Neural crest cell (in vitro differentiated cells): ENCODE data around the gene MEIS3. TPM values are rescaled to one million over a fixed set of nuclear protein-coding genes. Genes with fewer than 3 reads are reported as not detected.

Experiments used
- DNase-seq: peaks from one replicate; pipeline ENCODE4 v3.0.0; 2021; ENCODE audit warnings: low read depth, mixed read lengths, low spot score
- H3K27ac Mint-ChIP-seq: one replicate; pipeline ENCODE4 v1.8.0; 2021; ENCODE audit warnings: mild to moderate bottlenecking, mixed read lengths; ENCODE audit not compliant: unreplicated experiment
- H3K27me3 Mint-ChIP-seq: 2 replicates; pipeline ENCODE4 v1.8.0; 2021; ENCODE audit warnings: low read depth, mild to moderate bottlenecking, mixed read lengths
- H3K36me3 Mint-ChIP-seq: 2 replicates; pipeline ENCODE4 v1.8.0; 2021; ENCODE audit warnings: low read depth, mild to moderate bottlenecking, mixed read lengths
- H3K4me1 Mint-ChIP-seq: 2 replicates; pipeline ENCODE4 v1.8.0; 2021; ENCODE audit warnings: mixed read lengths
- H3K4me3 Mint-ChIP-seq: one replicate; pipeline ENCODE4 v1.8.0; 2021; ENCODE audit warnings: mild to moderate bottlenecking, mixed read lengths
- H3K9me3 Mint-ChIP-seq: 2 replicates; pipeline ENCODE4 v1.8.0; 2021; ENCODE audit warnings: mixed read lengths
- total RNA-seq: library from RNA; stranded (reverse); gene quantifications from 2 replicates; pipeline ENCODE4 v1.2.1, GENCODE V29; 2021
- TF ChIP-seq, protein P1 (sequence below): fragments of 200-600 bp; sonication (generic); conservative IDR thresholded peaks from 2 replicates; pipeline ENCODE4 v1.5.0; 2021; ENCODE audit warnings: antibody characterized with exemption, mild to moderate bottlenecking

The MEIS3 gene
- total RNA-seq, 1 donor from 2014 or later = 99.9 TPM

DNA sequence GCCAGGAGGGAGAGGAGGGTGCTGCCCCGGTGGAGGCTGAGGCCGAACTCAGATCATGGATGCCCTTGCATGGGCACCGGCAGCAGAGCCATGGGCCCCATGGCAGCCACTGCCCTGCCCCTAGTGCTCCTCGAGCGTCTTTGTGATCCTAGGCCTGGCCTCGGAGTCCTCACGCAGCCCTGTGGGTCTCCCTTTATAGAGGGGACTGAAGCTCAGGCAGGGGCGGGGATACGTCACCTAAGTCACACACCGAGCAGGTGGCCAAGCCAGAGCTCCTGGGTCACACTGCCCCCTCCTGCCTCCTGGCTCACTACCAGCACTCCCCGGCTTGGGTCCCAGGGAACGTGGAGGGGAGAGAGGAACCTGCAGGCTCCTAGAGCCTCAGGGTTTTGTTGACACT, 41.5 kb downstream of the MEIS3 start:
- H3K27me3 Mint-ChIP-seq = no peaks in the 10 kb centered on the region
- peaks cover 4% of the 10 kb centered on the region for H3K36me3 Mint-ChIP-seq
- H3K4me1 Mint-ChIP-seq = no peaks in the 10 kb centered on the region
- H3K9me3 Mint-ChIP-seq = no peaks in the 10 kb centered on the region
- no peak for DNase-seq
- no peak overlapping the region for H3K27ac Mint-ChIP-seq
- H3K4me3 Mint-ChIP-seq = no peak overlapping the region
- TF ChIP-seq, protein P1, sequence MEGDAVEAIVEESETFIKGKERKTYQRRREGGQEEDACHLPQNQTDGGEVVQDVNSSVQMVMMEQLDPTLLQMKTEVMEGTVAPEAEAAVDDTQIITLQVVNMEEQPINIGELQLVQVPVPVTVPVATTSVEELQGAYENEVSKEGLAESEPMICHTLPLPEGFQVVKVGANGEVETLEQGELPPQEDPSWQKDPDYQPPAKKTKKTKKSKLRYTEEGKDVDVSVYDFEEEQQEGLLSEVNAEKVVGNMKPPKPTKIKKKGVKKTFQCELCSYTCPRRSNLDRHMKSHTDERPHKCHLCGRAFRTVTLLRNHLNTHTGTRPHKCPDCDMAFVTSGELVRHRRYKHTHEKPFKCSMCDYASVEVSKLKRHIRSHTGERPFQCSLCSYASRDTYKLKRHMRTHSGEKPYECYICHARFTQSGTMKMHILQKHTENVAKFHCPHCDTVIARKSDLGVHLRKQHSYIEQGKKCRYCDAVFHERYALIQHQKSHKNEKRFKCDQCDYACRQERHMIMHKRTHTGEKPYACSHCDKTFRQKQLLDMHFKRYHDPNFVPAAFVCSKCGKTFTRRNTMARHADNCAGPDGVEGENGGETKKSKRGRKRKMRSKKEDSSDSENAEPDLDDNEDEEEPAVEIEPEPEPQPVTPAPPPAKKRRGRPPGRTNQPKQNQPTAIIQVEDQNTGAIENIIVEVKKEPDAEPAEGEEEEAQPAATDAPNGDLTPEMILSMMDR = no peak

DNA sequence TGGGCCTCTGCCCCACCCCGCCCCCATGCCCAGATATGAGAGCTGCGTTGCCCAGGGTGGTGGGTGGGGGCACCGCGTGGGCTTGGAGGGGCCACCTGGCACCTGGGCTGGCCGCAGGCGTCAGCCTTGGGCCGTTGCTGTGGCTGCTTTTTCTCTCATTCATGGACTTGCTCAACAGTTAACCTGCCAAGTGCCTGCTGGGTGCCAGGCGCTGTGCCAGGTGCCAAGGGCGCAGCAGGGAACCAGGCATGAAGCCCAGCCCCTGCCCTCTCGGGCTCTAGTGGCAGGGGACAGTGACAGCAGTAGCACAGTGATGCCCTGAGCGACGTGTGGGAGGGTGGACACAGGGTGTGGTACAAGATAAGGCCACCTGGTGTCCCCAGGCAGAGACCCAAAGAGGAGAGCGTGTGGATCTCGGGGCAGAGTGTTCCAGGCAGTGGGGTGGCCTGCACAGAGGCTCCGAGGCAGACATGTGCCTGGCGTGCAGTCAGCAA, 42.1 kb downstream of the MEIS3 start:
- TF ChIP-seq, protein P1 = no peak
- DNase-seq = no peak
- H3K27ac Mint-ChIP-seq = no peak overlapping the region
- no peaks in the 10 kb centered on the region for H3K9me3 Mint-ChIP-seq
- peaks cover 4% of the 10 kb centered on the region for H3K36me3 Mint-ChIP-seq
- H3K4me1 Mint-ChIP-seq = no peaks in the 10 kb centered on the region
- no peaks in the 10 kb centered on the region for H3K27me3 Mint-ChIP-seq
- no peak overlapping the region for H3K4me3 Mint-ChIP-seq

DNA sequence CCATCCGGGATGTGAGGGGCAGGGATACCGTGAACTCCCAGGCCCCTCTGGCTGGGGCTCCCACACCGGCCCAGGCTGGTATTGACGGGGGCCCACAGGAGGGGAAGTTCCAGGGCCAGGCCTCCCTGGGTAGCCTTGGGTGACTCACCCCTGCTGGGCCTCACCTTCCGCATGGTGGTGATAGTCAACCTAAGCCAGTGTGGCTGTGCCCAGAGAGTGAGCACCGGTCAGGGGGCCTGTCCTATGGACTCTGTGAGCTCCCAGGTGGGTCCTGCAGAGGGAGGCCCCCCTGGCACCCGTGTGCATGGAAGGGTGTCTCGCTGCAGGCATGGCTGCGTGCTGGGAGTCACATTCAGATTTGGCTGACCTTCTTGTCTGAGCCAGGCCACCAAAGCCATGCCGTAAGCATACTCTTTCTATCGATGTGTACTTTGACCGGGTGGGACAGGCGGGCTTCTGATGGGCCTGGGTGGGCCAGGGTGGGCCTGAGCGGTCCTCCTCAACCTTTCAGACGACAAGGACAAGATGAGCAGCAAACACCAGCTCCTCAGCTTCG, 42.7 kb downstream of the MEIS3 start:
- TF ChIP-seq, protein P1 = no peak
- no peaks in the 10 kb centered on the region for H3K4me1 Mint-ChIP-seq
- H3K4me3 Mint-ChIP-seq = no peak overlapping the region
- peaks cover 4% of the 10 kb centered on the region for H3K36me3 Mint-ChIP-seq
- no peaks in the 10 kb centered on the region for H3K27me3 Mint-ChIP-seq
- no peak for DNase-seq
- no peak overlapping the region for H3K27ac Mint-ChIP-seq
- H3K9me3 Mint-ChIP-seq = no peaks in the 10 kb centered on the region

DNA sequence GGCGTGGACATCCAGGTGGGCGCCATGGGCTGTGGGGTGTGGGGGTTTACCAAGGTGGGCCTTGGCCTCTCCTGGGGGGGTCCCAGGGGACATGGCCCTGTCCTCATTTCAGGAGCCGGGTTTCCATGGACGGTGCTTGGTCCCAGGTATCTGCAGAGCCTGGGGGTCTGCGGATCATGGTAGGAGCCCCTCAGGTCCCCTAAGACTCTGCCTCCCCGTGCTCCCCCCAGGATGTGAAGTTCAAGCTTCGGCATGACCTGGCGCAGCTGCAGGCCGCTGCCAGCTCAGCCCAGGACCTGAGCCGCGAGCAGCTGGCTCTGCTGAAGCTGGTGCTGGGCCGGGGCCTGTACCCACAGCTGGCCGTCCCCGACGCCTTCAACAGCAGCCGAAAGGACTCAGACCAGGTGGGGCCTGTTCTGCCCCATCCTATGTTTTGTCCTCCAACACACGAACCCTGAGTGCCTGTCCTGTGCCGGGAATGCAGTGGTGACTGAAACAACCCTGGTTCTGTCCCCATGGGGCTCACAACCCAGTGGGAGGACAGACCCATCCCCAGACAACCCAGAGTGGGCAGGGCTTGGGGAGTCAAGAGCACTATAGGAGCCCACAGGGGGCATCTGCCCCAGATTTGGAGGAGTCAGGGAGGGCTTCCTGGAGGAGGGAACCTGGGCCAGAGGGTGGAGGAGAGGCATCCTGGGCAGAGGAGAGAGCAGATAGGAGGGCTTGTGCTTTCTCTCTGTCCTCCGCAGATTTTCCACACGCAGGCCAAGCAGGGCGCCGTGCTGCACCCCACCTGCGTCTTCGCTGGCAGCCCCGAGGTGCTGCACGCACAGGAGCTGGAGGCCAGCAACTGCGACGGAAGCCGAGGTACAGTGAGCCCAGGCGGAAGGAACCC, 43.4 kb downstream of the MEIS3 start:
- Mint-ChIP-seq H3K4me1 (no peaks in the 10 kb centered on the region), H3K9me3 (no peaks in the 10 kb centered on the region), H3K36me3 (no peaks in the 10 kb centered on the region), H3K4me3 (no peak overlapping the region), H3K27me3 (no peaks in the 10 kb centered on the region), H3K27ac (no peak overlapping the region)
- no peak for DNase-seq
- TF ChIP-seq, protein P1 = no peak

DNA sequence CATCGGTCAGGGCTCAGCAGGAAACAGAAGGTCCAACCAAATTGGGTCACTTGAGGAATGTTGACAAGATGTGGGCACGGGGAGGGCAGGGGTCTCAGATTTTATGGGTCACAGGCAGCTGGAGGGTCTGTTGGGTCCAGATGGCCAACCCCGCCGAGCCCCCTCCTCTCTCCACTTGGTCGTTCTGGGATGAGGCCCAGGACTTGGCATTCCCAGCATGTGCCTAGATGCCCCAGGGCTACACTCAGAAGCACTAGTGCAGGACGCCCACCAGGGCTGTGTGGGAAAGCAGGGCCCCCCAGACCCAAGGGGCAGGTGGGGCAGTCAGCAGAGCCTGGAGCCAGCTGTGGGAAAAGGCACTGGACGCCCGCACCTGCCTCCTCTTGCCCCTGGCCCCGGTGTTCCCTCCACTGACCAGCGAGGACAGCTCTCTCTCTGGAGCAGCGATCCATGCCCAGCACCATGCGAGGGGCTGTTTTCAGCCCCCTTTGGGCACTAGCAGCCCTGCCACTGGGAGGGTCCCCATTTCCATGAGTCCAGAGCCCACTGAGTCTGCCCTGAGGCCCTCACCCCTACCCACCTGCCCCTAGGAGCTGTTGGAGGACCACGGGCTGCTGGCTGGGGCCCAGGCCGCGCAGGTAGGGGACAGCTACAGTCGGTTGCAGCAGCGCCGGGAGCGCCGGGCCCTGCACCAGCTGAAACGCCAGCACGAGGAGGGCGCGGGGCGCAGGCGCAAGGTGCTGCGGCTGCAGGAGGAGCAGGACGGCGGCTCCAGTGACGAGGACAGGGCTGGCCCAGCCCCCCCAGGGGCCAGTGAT, 44.2 kb downstream of the MEIS3 start:
- Mint-ChIP-seq H3K4me3 (no peak overlapping the region), H3K36me3 (no peaks in the 10 kb centered on the region), H3K4me1 (no peaks in the 10 kb centered on the region), H3K27ac (no peak overlapping the region), H3K27me3 (no peaks in the 10 kb centered on the region), H3K9me3 (no peaks in the 10 kb centered on the region)
- DNase-seq = no peak
- TF ChIP-seq, protein P1 = no peak
